H1 (cell line): ENCODE data around the gene ZMAT5. TPM values are rescaled to one million over a fixed set of nuclear protein-coding genes. Genes with fewer than 3 reads are reported as not detected.

ENCODE experiments used
- CHD2 ChIP-seq: IDR thresholded peaks from 2 replicates; pipeline ENCODE4 v1.6.1; 2012; ENCODE audit warnings: low read length, improper control_type of control experiment
- SP1 ChIP-seq: IDR thresholded peaks from 2 replicates; pipeline ENCODE4 v1.6.1; 2011; ENCODE audit warnings: low read depth, low read length
- TCF12 ChIP-seq: IDR thresholded peaks from 2 replicates; pipeline ENCODE4 v1.6.1; 2011; ENCODE audit warnings: low read depth, mild to moderate bottlenecking, low read length
- TEAD4 ChIP-seq: IDR thresholded peaks from 2 replicates; pipeline ENCODE4 v1.6.1; 2012; ENCODE audit warnings: low read depth, low read length, inconsistent platforms, mixed read lengths
- polyA plus RNA-seq, 7 experiments: library from polyadenylated mRNA; depleted of rRNA in 3 of 7; stranded (reverse) in 5 of 7; unstranded in 2 of 7; fragments of >200 nt in 5 of 7; fragments of 200-250 nt in 2 of 7; gene quantifications; 1 replicate in 5 of 7; 2 replicates in 1 of 7; 4 replicates in 1 of 7; pipeline versions ENCODE4 v1.2.1 to v1.2.3, GENCODE V29; 2011 to 2013; ENCODE audit warnings: missing spikeins in 2 of 7, mixed read lengths in 2 of 7
- total RNA-seq: library from RNA; stranded (reverse); fragmentation: NEBNext Ultra II Directional; extraction: Animal tissue kit (Norgen Biotek cat#: 25700); gene quantifications from 2 replicates; pipeline ENCODE4 v1.2.1, GENCODE V29; 2021

The ZMAT5 gene
- total and polyA plus RNA-seq, 2 of the 8 experiments (the other 6 are each of a cell fraction or from before 2014, with no cell fraction given) = 14.0 to 38.3 TPM

GRCh38 chr22:29788339-29789279, 21.8 kb upstream of the ZMAT5 start (continued):
- no peak for TF ChIP-seq CHD2
- TF ChIP-seq TCF12 = no peak
- TF ChIP-seq TEAD4 = no peak
- no peak for TF ChIP-seq SP1
